WTC11 (cell line): Measurements from ENCODE around the gene MEIS2. TPM values are rescaled to one million over a fixed set of nuclear protein-coding genes. Genes with fewer than 3 reads are reported as not detected.

Experiments
- ATAC-seq: fragments of 200-7000 bp; cut with Tn5 transposase; 2 replicates; pipeline ENCODE4 v1.10.0; 2021; ENCODE audit warnings: mild to moderate bottlenecking, moderate library complexity
- CTCF ChIA-PET: fragments of 300-600 bp; sonication (Branson Sonifier 250); formaldehyde crosslinking; loops from one replicate; lab custom pipeline; 2021; ENCODE audit warnings: antibody characterized with exemption; lab: Charles Lee
- POLR2A ChIA-PET: fragments of 350-600 bp; sonication (Branson Sonifier 250); formaldehyde crosslinking; loops from one replicate; lab custom pipeline; 2021; ENCODE audit warnings: antibody characterized with exemption; lab: Charles Lee
- DNase-seq: peaks from one replicate; pipeline ENCODE4 v3.0.0; 2021; ENCODE audit warnings: low spot score
- H3K27ac Mint-ChIP-seq: 2 replicates; pipeline ENCODE4 v1.8.0; 2021; ENCODE audit warnings: mixed read lengths
- H3K27me3 Mint-ChIP-seq: 2 replicates; pipeline ENCODE4 v1.8.0; 2021; ENCODE audit warnings: low read depth, mild to moderate bottlenecking, moderate library complexity, mixed read lengths
- H3K36me3 Mint-ChIP-seq: 2 replicates; pipeline ENCODE4 v1.8.0; 2021; ENCODE audit warnings: mixed read lengths
- H3K4me1 Mint-ChIP-seq: 2 replicates; pipeline ENCODE4 v1.8.0; 2022; ENCODE audit warnings: mixed read lengths
- H3K4me3 Mint-ChIP-seq: 2 replicates; pipeline ENCODE4 v1.8.0; 2021; ENCODE audit warnings: mild to moderate bottlenecking, moderate library complexity, mixed read lengths
- H3K9me3 Mint-ChIP-seq: 2 replicates; pipeline ENCODE4 v1.8.0; 2021; ENCODE audit warnings: mixed read lengths
- AR ChIP-seq: fragments of 250-450 bp; sonication (Bioruptor Pico); IDR thresholded peaks from 2 replicates; pipeline ENCODE4 v1.9.0; 2021; ENCODE audit warnings: mild to moderate bottlenecking
- ARID4B ChIP-seq: sonication (generic); formaldehyde crosslinking; IDR thresholded peaks from 2 replicates; pipeline ENCODE4 v1.8.0; 2023; ENCODE audit warnings: missing genetic modification reagents, mild to moderate bottlenecking, borderline replicate concordance
- ATF1 ChIP-seq: sonication (generic); formaldehyde crosslinking; IDR thresholded peaks from 2 replicates; pipeline ENCODE4 v1.8.1; 2023; ENCODE audit warnings: mild to moderate bottlenecking, moderate library complexity, missing genetic modification reagents
- CTCF ChIP-seq: fragments of 200-600 bp; IDR thresholded peaks from 2 replicates; pipeline ENCODE4 v1.8.0; 2022; ENCODE audit warnings: antibody characterized with exemption
- ESRRA ChIP-seq: sonication (generic); formaldehyde crosslinking; IDR thresholded peaks from 2 replicates; pipeline ENCODE4 v1.8.1; 2022; ENCODE audit warnings: mild to moderate bottlenecking, missing genetic modification reagents, borderline replicate concordance
- GTF2I ChIP-seq: fragments of 250-450 bp; sonication (Bioruptor Pico); conservative IDR thresholded peaks from 2 replicates; pipeline ENCODE4 v1.4.0; 2021; ENCODE audit warnings: mild to moderate bottlenecking
- IRF1 ChIP-seq: sonication (generic); formaldehyde crosslinking; IDR thresholded peaks from 2 replicates; pipeline ENCODE4 v1.8.0; 2023; ENCODE audit warnings: missing genetic modification reagents
- MXD4 ChIP-seq: fragments of 250-450 bp; sonication (Bioruptor Pico); IDR thresholded peaks from 2 replicates; pipeline ENCODE4 v1.8.0; 2021; ENCODE audit warnings: mild to moderate bottlenecking, moderate library complexity, borderline replicate concordance
- OVOL2 ChIP-seq: fragments of 250-450 bp; sonication (Bioruptor Pico); IDR thresholded peaks from 2 replicates; pipeline ENCODE4 v1.9.0; 2021; ENCODE audit warnings: mild to moderate bottlenecking, borderline replicate concordance
- RORB ChIP-seq: fragments of 250-450 bp; sonication (Bioruptor Pico); IDR thresholded peaks from 2 replicates; pipeline ENCODE4 v1.9.0; 2021; ENCODE audit warnings: mild to moderate bottlenecking
- STAT6 ChIP-seq: sonication (generic); formaldehyde crosslinking; conservative IDR thresholded peaks from 2 replicates; pipeline ENCODE4 v1.8.1; 2023; ENCODE audit warnings: mild to moderate bottlenecking, low read depth, missing genetic modification reagents, moderate library complexity
- TEAD4 ChIP-seq: sonication (generic); formaldehyde crosslinking; IDR thresholded peaks from 2 replicates; pipeline ENCODE4 v1.8.0; 2022; ENCODE audit warnings: mild to moderate bottlenecking, missing genetic modification reagents
- USF2 ChIP-seq: sonication (generic); formaldehyde crosslinking; IDR thresholded peaks from 2 replicates; pipeline ENCODE4 v1.8.1; 2023; ENCODE audit warnings: mild to moderate bottlenecking, missing genetic modification reagents, moderate library complexity
- ZNF219 ChIP-seq: sonication (generic); formaldehyde crosslinking; IDR thresholded peaks from 2 replicates; pipeline ENCODE4 v1.8.0; 2023; ENCODE audit warnings: missing genetic modification reagents, mild to moderate bottlenecking, borderline replicate concordance
- ZNF532 ChIP-seq: fragments of 250-450 bp; sonication (Bioruptor Pico); IDR thresholded peaks from 2 replicates; pipeline ENCODE4 v1.9.0; 2021; ENCODE audit warnings: mild to moderate bottlenecking, borderline replicate concordance
- total RNA-seq: library from RNA; stranded (reverse); gene quantifications from 3 replicates; pipeline ENCODE4 v1.2.3, GENCODE V29; 2021

MEIS2 gene
- total RNA-seq, 1 experiment from 2014 or later = 0.57 TPM

- CTCF ChIA-PET = interaction anchor here (0.6 to 0.9 kb wide), 4 partner anchors 35 to 744 kb away, joined by 3 to 4 read pairs (median 3); no protein-coding TSS in a partner anchor
- no peak for TF ChIP-seq ZNF532 (CRISPR knock-in tag)
- TF ChIP-seq IRF1 (CRISPR knock-in tag) = no peak
- TF ChIP-seq RORB = no peak
- no peak for TF ChIP-seq MXD4
- TF ChIP-seq USF2 (CRISPR knock-in tag) = no peak
- no peak for TF ChIP-seq GTF2I
- no peak for TF ChIP-seq ESRRA (CRISPR knock-in tag)
- no peak for TF ChIP-seq STAT6 (CRISPR knock-in tag)
- no peak for TF ChIP-seq CTCF
- no peak for TF ChIP-seq TEAD4 (CRISPR knock-in tag)
- TF ChIP-seq ZNF219 (CRISPR knock-in tag) = no peak
- TF ChIP-seq OVOL2 (CRISPR knock-in tag) = no peak
- TF ChIP-seq AR (CRISPR knock-in tag) = no peak
- no peak for TF ChIP-seq ATF1
- no peak for TF ChIP-seq ARID4B (CRISPR knock-in tag)
- H3K4me3 Mint-ChIP-seq = no peak overlapping the region
- no peaks in the 10 kb centered on the region for H3K9me3 Mint-ChIP-seq
- H3K27ac Mint-ChIP-seq = no peak overlapping the region
- H3K27me3 Mint-ChIP-seq = no peaks in the 10 kb centered on the region
- ATAC-seq (no peak), DNase-seq (no peak)
- H3K4me1 Mint-ChIP-seq = peaks cover 19% of the 10 kb centered on the region
- H3K36me3 Mint-ChIP-seq = no peaks in the 10 kb centered on the region
- POLR2A ChIA-PET = no interaction called here
Observed at GRCh38 chr15:37136666-37137065, 36.3 kb upstream of the MEIS2 start.
